Vagina (tissue), 2 donors: ENCODE measurements around the gene VSIG10L.

Experiments used
- POLR2A ChIP-seq, 2 donors: fragments of 450-650 bp; IDR thresholded peaks; one replicate each; pipeline ENCODE4 v1.6.1; 2017; ENCODE audit warnings: antibody characterized with exemption in 2 of 2, mild to moderate bottlenecking in 2 of 2, moderate library complexity in 2 of 2
- POLR2AphosphoS5 ChIP-seq, 2 donors: sonication (generic); formaldehyde crosslinking; IDR thresholded peaks; one replicate each; pipeline ENCODE4 v1.9.0; 2017; ENCODE audit warnings: antibody characterized with exemption in 2 of 2, mild to moderate bottlenecking in 2 of 2, low read depth in 1 of 2; ENCODE audit not compliant: insufficient read depth in 1 of 2
- TF ChIP-seq, protein P1 (sequence below), 3 experiments: fragments of 450-650 bp in 2 of 3; fragments of 200-600 bp in 1 of 3; sonication (generic) in 1 of 3; IDR thresholded peaks; one replicate each; pipeline ENCODE4 v1.5.1; 2017 to 2019; ENCODE audit warnings: antibody characterized with exemption in 3 of 3, mild to moderate bottlenecking in 2 of 3, moderate library complexity in 2 of 3

DNA sequence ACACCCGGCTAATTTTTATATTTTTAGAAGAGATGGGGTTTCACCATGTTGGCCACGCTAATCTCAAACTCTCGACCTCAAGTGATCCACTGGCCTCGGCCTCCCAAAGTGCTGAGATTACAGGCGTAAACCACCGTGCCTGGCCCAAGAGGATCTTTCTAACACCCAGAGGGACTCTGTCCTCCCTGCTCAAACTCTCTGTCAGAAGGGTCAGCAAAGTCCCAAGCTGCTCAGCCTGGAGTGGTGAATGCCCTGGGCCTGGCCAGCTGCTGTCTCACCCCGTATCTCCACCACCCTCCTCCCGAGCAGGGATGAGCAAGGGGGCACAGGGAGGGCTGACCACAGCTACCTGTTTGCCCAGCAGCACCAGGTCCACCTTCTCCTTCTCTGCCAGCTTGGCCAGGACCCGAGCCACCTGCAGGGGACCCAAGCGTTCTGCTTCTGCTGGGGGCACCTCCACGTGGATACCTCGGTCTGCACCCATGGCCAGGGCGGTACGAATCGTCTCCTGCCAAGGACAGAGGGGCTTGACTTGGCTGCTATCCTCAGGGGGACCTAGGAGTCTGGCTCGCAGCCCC lies 10.9 kb upstream of the VSIG10L start:
- TF ChIP-seq, protein P1, sequence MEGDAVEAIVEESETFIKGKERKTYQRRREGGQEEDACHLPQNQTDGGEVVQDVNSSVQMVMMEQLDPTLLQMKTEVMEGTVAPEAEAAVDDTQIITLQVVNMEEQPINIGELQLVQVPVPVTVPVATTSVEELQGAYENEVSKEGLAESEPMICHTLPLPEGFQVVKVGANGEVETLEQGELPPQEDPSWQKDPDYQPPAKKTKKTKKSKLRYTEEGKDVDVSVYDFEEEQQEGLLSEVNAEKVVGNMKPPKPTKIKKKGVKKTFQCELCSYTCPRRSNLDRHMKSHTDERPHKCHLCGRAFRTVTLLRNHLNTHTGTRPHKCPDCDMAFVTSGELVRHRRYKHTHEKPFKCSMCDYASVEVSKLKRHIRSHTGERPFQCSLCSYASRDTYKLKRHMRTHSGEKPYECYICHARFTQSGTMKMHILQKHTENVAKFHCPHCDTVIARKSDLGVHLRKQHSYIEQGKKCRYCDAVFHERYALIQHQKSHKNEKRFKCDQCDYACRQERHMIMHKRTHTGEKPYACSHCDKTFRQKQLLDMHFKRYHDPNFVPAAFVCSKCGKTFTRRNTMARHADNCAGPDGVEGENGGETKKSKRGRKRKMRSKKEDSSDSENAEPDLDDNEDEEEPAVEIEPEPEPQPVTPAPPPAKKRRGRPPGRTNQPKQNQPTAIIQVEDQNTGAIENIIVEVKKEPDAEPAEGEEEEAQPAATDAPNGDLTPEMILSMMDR (IDR thresholded peaks at IDR 0.05): no peak
- TF ChIP-seq POLR2AphosphoS5 (IDR thresholded peaks at IDR 0.05; ENCODE audit: insufficient read depth in 1 of 2, low read depth in 1 of 2): no peak
- TF ChIP-seq POLR2A (IDR thresholded peaks at IDR 0.05): no peak
